ENCODE measurements around the gene DRAP1.

Gene DRAP1

GRCh38 chr11:65919141-65919572 is at the start of gene DRAP1:
Gene DRAP1 (plus strand): TSS chr11:65919426. CDS start chr11:65919502, 76 bp downstream.
- DNase-seq, result peak; percentile 97

GRCh38 chr11:65869643-65870306 is 49.5 kb upstream of the DRAP1 start:
- DNase-seq, result no peak

- no peak for DNase-seq
These were observed 48.9 kb upstream of the DRAP1 start for GRCh38 chr11:65870307-65870658.

- DNase-seq, result no peak
These were observed 48.2 kb upstream of the DRAP1 start for GRCh38 chr11:65870706-65871681.

GRCh38 chr11:65871811-65872548 is 47.2 kb upstream of the DRAP1 start:
- DNase-seq, result no peak

GRCh38 chr11:65872586-65873317 is 46.5 kb upstream of the DRAP1 start, which contains the start of gene EFEMP2:
Gene EFEMP2 (minus strand): TSS chr11:65872800. CDS start chr11:65872354, 446 bp downstream.
- no peak for DNase-seq

- DNase-seq, result peak; percentile 86
These were observed 45.7 kb upstream of the DRAP1 start for GRCh38 chr11:65873318-65874156.

- no peak for DNase-seq
These were observed 39.6 kb upstream of the DRAP1 start, which contains the start of gene CTSW for GRCh38 chr11:65879617-65880016. Gene CTSW (plus strand): TSS chr11:65879837. CDS start chr11:65879855, 18 bp downstream.

GRCh38 chr11:65880027-65880426 is 39.2 kb upstream of the DRAP1 start:
- DNase-seq, result no peak

GRCh38 chr11:65880844-65881421 is 38.3 kb upstream of the DRAP1 start:
- no peak for DNase-seq

GRCh38 chr11:65882120-65883057 is 36.8 kb upstream of the DRAP1 start:
- DNase-seq, result no peak

- DNase-seq, result no peak
These were observed 36.0 kb upstream of the DRAP1 start for GRCh38 chr11:65883058-65883761.

- DNase-seq, result no peak
These were observed 35.2 kb upstream of the DRAP1 start for GRCh38 chr11:65883786-65884715.

GRCh38 chr11:65884716-65885092 is 34.5 kb upstream of the DRAP1 start:
- DNase-seq, result peak; percentile 63

- DNase-seq, result no peak
These were observed 34.0 kb upstream of the DRAP1 start for GRCh38 chr11:65885231-65885630.

GRCh38 chr11:65885808-65886536 is 33.3 kb upstream of the DRAP1 start:
- DNase-seq, result no peak
